ENCODE results near the gene CHRM5.
"Not testable (repeated sequence)": the region's sequence is repeated elsewhere in the genome, so short reads cannot be mapped to it uniquely, and the experiment has no call there.

The CHRM5 gene

DNA sequence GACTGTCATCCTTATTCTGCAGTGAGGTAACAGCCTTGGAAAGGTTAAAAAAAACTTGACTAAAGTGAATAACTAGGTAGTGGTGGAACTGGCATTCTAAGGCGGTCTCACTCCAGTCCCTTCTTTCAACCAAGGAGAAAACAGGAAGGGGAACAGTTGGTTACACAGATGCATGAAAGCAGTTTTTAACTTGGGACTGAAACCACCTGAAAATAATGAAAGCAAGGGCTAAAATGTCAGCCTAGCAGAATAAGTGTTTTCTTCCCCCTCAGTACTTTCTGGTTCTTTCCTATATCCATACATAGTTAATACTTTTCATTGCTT, 71.5 kb downstream of the CHRM5 start:
- TF ChIP-seq, protein P1, sequence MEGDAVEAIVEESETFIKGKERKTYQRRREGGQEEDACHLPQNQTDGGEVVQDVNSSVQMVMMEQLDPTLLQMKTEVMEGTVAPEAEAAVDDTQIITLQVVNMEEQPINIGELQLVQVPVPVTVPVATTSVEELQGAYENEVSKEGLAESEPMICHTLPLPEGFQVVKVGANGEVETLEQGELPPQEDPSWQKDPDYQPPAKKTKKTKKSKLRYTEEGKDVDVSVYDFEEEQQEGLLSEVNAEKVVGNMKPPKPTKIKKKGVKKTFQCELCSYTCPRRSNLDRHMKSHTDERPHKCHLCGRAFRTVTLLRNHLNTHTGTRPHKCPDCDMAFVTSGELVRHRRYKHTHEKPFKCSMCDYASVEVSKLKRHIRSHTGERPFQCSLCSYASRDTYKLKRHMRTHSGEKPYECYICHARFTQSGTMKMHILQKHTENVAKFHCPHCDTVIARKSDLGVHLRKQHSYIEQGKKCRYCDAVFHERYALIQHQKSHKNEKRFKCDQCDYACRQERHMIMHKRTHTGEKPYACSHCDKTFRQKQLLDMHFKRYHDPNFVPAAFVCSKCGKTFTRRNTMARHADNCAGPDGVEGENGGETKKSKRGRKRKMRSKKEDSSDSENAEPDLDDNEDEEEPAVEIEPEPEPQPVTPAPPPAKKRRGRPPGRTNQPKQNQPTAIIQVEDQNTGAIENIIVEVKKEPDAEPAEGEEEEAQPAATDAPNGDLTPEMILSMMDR (IDR thresholded peaks at IDR 0.05; ENCODE audit: low read depth, low read length) = no peak
- H3K4me3 ChIP-seq (ENCODE audit: low read depth, low read length) = peak overlapping the region; percentile 84

GRCh38 chr15:34043391-34043790, 75.1 kb downstream of the CHRM5 start:
- no peak overlapping the region for H3K4me3 ChIP-seq (ENCODE audit: low read depth, low read length)
- TF ChIP-seq, protein P1 (IDR thresholded peaks at IDR 0.05; ENCODE audit: low read depth, low read length) = no peak

DNA sequence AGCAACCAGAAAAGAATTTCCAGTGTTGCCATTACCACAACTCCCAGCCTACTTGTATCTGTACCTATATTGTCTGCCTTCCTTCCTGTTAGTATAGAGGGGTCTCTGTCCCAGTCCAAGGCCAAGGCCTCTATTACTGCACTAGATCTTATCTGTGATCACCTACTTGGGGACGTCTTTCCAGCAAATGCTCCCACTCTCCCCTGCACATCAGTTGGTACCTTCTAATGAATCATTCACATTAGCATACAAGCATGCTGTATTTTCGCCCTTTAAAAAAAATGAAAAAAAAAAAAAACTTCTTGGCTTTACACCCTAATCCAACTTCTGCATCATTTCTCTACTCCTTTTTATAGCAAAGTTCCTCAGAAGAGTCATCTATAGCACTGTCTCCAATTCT, 75.5 kb downstream of the CHRM5 start:
- H3K4me3 ChIP-seq (ENCODE audit: low read depth, low read length) = no peak overlapping the region
- TF ChIP-seq, protein P1 (IDR thresholded peaks at IDR 0.05; ENCODE audit: low read depth, low read length) = no peak

DNA sequence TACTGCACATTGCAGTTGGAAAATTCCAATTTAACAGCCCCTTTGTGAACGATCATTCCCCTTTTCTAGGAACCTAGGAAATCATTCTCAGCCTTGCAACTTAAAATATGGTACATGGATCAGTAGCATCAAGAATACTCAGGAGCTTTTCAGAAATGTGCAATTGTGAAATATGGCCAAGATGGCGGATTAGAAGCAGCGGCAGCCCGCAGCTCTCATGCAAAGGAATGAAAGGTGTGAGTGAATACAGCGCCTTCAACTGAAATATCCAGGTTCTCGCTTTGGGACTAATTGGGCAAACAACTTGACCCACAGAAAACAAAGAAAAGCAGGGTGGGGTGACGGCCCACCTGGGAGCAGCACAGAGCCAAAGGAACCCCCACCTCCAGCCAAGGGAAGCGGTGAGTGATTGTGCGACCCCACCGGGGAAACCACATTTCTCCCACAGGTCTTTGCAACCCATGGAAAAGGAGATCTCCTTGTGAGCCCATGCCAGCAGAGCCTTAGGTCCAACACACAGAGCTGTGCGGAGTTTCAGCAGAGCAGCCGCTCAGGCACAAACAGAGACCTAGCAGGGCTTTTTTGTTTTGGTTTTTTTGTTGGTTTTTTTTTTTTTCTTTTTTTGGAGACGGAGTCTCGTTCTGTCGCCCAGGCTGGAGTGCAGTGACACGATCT, 78.3 kb downstream of the CHRM5 start:
- no peak overlapping the region for H3K4me3 ChIP-seq (ENCODE audit: low read depth, low read length)
- TF ChIP-seq, protein P1 (IDR thresholded peaks at IDR 0.05; ENCODE audit: low read depth, low read length) = no peak

GRCh38 chr15:34047893-34048775, 79.8 kb downstream of the CHRM5 start:
- TF ChIP-seq, protein P1 (IDR thresholded peaks at IDR 0.05; ENCODE audit: low read depth, low read length) = no peak
- no peak overlapping the region for H3K4me3 ChIP-seq (ENCODE audit: low read depth, low read length)

DNA sequence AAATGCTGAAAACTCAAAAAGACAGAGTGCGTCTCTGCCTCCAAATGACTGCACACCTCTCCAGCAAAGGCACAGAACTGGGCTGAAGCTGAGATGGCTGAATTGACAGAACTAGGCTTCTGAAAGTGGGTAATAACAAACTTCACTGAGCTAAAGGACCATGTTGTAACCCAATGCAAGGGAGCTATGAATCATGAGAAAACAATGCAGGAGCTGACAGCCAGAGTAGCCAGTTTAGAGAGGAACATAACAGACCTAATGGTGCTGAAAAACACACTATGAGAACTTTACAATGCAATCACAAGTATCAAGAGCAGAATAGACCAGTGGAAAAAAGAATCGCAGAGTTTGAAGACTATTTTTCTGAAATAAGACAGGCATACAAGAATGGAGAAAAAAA, 80.8 kb downstream of the CHRM5 start:
- no peak overlapping the region for H3K4me3 ChIP-seq (ENCODE audit: low read depth, low read length)
- TF ChIP-seq, protein P1 (IDR thresholded peaks at IDR 0.05; ENCODE audit: low read depth, low read length) = no peak

DNA sequence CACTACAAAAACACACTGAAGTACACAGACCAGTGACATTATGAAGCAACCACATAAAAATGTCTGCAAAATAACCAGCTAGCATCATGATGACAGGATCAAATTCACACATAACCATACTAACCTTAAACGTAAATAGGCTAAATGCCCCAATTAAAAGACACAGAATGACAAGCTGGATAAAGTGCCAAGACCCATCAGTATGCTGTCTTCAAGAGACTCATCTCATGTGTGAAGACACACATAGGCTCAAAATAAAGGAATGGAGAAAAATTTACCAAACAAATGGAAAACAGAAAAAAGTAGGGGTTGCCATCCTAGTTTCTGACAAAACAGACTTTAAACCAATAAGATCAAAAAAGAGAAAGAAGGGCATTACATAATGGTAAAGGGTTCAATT, 82.1 kb downstream of the CHRM5 start:
- not testable (repeated sequence) for H3K4me3 ChIP-seq (ENCODE audit: low read depth, low read length)
